NCI-H526 (cell line): ENCODE results near the gene ADCY2.
"Not testable (repeated sequence)": the region's sequence is repeated elsewhere in the genome, so short reads cannot be mapped to it uniquely, and the experiment has no call there.

Experiments
- DNase-seq, 2 experiments: peaks; one replicate each; lab custom pipeline; 2025; lab: John Stamatoyannopoulos, UW

The ADCY2 gene

DNA sequence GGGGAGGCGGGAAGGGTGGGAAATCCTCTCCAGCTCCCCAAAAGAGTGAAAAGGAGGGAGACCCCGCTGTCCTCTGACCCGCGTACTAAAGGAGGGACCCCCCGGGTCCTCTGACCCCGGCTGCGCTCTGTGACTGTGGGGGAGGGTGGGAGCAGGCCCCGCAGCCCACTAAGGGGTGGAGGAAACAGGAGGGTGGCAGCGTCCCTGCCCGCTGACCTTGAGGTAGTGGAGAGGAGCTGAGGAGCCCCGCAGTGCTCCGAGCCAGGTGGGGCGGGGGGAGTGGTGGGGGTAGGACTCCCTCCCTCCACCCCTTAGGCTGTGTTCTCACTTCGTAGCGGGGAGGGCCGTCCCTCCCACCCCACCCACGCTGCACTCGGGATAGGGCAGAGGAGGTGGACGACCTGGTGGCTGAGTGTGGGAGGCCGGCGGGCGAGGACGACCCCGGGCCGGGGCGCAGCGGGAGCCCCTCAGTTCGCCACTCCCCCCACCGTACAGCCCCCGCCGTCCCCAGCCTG, 449 bp upstream of the ADCY2 start:
- peak in 1 of 2 experiments; percentile 18 for DNase-seq

- DNase-seq, result peak; percentile 20 to 54
Measured at GRCh38 chr5:7396713-7397454, 946 bp downstream of the ADCY2 start.

- DNase-seq, result no peak
Measured at GRCh38 chr5:7397937-7398336, 2.0 kb downstream of the ADCY2 start.

DNA sequence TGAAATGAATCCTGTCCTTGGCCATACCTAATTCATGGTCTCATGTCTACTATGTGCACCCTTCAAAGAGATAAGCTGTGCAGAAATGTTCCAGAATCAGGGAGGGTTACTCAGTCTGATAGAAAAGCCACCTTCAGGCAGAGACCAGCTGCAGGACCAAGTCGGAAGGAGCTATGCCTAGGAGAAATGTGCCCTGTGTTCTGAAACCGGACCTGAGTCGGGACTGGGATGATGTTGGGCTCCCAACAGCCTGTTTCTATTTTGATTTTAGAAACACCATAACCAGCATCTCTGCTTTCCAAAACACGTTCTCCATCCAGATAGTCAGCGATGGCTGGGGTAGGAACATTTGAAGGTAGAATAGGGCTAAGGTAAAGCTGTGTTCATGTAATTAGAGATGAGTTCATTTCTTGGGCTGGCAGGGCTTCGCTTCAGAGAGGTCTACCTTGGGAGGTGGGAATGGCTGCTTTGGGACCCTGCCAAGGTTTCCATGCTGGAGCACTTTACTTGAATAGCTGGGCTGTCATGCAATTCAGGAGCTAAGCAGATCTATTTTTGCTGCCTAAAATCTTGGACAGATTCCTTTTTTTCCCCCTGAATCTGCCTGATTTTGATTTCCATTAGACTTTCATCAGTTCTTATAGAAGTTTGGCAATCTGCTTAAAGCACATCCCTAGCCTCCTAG, 2.8 kb downstream of the ADCY2 start:
- DNase-seq, result no peak

DNA sequence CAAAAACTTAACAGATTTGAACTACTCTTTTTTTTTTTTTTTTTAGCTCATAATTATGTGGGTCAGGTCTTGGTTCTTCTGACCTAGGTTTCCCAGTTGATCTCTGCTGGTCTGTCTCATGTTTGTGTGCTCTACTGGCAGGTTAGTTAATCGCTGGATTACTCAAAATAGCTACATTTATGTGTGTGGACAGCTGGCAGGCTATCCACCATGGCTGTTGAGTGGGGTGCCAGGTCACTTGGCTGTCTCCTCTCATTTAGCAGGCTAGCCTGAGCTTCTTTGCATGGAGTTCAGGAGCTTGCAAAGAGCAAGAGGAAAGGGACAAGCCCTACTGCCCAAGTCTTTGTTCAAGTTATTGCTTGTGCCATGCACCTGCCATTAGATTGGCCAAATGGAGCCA, 9.3 kb downstream of the ADCY2 start:
- DNase-seq, result no peak

DNA sequence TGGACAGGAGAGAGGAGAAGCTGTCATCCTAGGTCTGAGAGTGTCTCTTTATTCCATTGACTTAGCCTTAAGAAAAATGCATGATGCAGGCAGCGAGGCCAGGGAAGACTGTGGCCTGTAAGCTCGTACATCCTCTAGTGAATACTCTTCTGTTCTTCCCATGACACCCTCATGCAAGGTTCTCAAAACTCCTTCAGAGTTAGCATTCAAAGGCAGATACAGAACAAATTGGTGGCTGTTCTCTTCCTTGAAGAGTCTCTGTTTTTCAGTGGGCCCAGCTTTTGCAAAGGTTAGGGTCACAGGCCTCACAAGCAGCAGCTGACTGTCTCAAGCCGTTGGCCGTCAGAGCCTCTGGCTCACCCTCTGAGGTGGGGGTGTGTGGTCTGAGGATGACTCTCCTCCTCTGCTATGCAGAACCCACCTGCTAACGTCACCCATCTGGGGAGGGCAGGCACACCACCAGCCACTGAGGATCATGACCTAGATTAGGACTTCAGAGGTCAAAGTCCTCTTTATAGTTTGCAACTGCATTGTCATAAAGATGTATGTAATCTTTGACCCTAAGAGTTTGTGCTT, 15.1 kb downstream of the ADCY2 start:
- DNase-seq, result no peak

- no peak for DNase-seq
Measured at GRCh38 chr5:7412409-7412808, 16.5 kb downstream of the ADCY2 start.

GRCh38 chr5:7415123-7415522, 19.2 kb downstream of the ADCY2 start:
- no peak for DNase-seq

DNA sequence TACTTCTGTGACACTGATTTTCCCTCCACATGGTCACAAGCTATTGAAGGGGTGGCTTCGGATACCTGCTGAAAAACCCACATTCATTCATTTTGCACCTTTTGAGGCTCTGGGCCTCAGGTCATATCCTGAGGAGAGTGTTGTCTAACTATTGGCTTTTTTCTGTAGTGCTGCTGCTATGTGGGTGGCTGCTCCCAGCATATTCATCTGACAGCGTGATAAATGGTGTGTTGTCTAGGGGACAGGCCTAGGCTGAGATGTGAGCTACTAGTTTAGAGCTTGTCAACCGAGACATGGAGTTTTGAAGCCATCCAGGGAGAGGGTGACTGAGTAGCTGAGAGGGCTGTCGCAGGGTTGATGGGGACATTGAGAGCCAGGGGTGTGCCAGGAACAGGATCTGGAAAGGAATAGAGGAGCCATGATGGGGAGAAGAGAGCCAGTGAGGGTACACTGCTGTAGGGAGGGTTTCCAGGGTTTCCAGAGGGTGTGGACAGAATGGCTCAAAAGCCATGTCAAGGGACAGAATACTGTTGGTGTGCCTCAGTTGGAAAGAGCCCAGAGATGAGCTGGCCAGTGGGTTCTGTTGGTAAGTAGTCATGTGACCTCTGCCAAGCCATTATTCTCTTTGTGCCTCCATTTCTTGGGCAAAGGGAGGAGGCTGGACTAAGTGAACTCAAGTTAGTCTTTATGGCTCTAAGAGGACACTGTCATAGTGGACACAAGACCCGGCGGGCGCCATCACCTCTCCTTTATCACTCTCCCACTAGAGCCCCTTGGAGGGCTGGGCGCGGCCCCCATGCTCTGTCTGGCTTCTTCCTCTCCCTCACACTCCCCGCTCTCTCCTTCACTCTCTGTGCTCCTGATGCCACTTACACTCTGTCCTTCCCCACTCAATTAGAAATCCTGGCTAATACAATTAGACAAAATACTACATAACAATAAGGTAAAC, 19.9 kb downstream of the ADCY2 start:
- no peak for DNase-seq

DNA sequence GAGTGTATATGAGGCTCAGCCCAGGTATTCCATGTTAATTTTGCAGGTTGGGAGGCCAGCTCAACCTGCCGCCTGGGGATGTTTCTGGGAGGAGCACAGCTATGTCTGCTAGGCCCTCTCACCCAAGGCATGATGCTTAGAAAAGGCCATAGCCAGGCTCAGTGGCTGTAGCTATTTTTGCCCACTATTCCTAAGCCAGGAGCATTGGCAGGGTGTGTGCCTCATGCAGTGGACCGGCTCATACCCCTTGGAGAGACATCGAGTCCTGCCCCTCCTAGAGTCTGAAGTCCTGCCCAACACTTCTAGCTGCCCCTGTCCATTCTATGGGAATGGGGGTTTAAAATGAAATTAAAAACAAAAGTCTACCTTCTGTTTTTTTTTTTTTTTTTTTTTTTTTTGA, 22.3 kb downstream of the ADCY2 start:
- DNase-seq, result no peak

DNA sequence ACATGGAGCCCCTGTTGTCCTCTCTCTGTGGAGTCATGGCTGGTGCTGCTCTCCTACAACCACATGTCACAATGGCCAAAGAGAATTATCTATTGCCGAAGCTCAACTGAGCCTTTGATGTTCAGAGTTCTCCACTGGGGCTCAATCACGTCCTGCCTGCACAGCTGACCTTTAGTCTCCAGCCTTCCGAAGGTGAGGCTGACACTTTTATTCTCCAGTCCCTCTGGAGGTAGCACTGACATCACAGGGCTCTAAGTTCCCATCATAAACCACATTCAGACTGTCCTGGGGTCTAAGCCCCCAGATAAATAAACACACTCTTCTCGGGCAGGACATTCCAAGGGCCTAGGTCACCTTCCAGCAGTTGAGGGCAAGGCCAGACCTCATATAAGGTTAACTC, 23.4 kb downstream of the ADCY2 start:
- no peak for DNase-seq

DNA sequence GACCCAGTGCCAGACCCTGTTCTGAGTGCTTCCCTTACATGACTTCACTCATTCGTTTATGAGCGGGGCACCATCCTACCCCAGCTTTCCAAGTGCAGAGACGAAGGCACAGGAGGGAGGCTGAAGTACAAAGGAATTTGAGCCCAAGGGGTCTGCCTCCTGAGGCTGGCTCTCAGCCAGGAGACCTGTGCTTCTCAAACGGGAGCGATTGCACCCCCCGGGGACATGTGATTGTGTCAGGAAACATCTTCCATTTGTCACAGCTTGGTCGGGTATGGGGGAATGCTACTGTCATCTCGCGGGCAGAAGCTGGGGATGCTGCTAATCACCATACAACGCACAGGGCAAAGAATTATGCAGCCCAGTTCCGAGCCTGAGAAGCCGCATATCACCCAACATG, 23.9 kb downstream of the ADCY2 start:
- DNase-seq, result no peak

DNA sequence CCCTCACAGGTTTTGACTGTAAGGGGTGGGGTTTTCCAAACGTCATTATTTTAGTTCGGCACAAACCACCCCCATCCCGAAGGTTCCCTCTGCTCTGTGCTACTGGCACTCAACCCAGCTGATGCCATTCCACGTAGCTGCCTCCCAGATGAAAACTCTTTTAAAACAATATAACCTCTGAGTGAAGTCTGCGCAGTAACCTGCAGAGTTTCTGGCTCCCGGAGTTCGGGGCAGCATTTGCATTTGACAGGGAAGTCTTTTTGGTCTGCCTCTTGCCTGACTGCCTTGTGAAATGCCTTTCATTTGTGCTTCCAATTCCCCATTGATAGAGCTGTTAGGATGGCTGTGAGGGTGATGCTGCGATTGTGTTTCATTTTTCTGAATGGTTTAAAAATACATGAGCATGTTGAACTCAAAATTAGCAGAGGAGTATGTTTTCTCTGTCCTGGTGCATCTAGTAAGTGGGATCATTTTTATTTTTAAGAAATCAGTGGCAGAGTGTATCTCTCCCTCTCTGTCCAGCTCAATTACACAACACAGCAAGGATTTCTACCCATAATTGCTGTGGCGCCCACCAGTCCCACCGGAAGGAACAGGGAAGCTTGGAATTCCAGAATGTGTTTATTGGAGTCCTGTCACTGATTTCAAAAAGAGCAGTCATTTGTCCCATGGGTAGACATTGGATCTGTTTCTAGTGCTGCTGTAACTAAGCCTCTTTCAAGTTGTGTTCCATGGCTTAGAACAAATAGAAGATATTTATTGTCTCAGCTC, 24.8 kb downstream of the ADCY2 start:
- DNase-seq, result peak; percentile 9 to 21

DNA sequence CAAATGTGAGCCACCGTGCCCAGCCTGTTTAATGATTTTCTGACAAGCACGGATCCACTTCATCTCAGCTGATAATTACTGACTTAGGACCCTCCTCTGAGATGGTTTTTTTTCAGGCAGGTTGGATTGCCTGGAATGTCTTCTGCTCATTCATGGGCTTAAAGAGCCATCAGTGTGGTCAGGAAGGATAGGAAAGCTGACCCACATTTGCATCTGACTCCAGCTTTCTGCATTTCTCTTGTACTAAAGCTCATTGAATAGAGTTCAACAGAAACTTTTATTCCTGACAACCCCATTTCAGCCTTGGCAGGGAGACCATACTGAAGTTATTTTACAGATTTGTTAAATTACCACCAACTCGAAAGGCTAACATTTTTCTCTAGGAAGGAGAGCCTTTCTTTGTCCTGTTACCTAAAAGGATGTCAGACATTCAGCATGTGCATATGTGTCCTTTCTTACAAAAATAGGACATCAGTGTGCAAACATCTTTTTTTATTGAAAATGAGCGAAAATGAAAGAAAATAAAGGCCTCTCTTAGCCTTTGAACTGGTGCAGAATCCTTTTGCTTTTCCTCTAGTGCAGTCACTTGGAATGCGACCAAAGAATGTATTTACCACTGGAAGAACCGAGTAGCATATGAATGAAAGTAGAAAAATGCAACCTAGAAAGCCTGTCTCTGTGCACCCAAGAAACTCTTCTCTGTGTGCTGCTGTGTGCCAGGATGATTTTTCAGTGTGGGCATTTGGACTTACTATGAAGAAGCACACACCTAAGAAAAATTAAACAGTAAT, 26.6 kb downstream of the ADCY2 start:
- DNase-seq, result no peak

- not testable (repeated sequence) for DNase-seq
Measured at GRCh38 chr5:7423231-7423630, 27.3 kb downstream of the ADCY2 start.

DNA sequence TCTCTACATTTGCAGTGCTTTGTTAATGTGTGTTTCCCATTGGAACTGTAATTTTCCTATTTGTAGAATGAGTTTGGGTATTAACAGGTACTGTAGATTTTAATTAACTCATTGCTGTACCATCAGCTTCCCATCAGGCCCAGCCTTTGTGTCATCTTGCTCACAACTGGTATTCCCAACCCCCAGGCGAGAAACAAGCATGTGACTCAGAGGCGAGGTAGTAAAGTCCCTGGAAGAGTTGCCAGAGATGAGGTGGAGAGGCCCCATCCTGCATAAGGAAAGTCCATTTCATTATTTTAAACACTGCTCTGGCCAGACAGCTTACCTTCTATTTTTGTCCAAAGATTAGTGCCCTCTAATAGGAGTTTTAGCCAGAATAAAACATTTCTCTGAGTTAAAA, 29.9 kb downstream of the ADCY2 start:
- no peak for DNase-seq

- no peak for DNase-seq
Measured at GRCh38 chr5:7426284-7426683, 30.3 kb downstream of the ADCY2 start.

- DNase-seq, result no peak
Measured at GRCh38 chr5:7434914-7435313, 39.0 kb downstream of the ADCY2 start.

DNA sequence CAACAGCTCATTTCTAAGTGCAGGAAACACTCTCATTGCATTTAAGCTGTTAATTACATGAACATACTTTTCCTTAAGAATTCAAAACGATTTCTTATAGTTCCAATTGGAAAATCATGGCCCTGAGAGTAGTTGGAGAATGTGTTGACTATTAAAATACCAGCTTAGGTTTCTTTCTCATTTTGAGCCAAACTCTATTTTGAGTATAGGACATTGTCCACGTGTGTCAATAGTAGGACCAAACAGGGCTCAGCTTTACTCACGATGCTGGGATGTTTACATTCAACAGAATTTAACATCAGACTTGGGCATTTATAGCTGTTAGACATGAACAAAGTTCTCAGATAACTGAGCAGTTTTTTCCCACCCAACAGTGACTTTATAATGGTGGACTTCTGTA, 39.6 kb downstream of the ADCY2 start:
- no peak for DNase-seq

GRCh38 chr5:7436521-7436920, 40.6 kb downstream of the ADCY2 start:
- peak in 1 of 2 experiments; percentile 4 for DNase-seq
